Loucy (cell line): ENCODE results near the gene MPZL3.

Experiments
- CTCF ChIP-seq: fragments of 200-600 bp; sonication (generic); conservative IDR thresholded peaks from 2 replicates; pipeline ENCODE4 v1.5.1; 2014; ENCODE audit warnings: mild to moderate bottlenecking, antibody characterized with exemption, low read length
- EZH2phosphoT487 ChIP-seq: fragments of 200-600 bp; IDR thresholded peaks from 2 replicates; pipeline ENCODE4 v1.6.1; 2018; ENCODE audit warnings: antibody characterized with exemption, mild to moderate bottlenecking, moderate library complexity, borderline replicate concordance

- no peak for TF ChIP-seq CTCF
- no peak for TF ChIP-seq EZH2phosphoT487
These were observed 6.1 kb downstream of the MPZL3 start for GRCh38 chr11:118245936-118246562.
